HG03439 (cell line): ENCODE measurements around the gene RASA3.
"Not testable (repeated sequence)": the region's sequence is repeated elsewhere in the genome, so short reads cannot be mapped to it uniquely, and the experiment has no call there.

Experiments
- ATAC-seq: cut with Tn5 transposase; IDR thresholded peaks from one replicate; pipeline ENCODE4 v1.9.1; 2021; ENCODE audit warnings: mild to moderate bottlenecking, moderate library complexity; ENCODE audit not compliant: unreplicated experiment

RASA3 gene

GRCh38 chr13:114102521-114103288 is 29.7 kb downstream of the RASA3 start:
- ATAC-seq: no peak

DNA sequence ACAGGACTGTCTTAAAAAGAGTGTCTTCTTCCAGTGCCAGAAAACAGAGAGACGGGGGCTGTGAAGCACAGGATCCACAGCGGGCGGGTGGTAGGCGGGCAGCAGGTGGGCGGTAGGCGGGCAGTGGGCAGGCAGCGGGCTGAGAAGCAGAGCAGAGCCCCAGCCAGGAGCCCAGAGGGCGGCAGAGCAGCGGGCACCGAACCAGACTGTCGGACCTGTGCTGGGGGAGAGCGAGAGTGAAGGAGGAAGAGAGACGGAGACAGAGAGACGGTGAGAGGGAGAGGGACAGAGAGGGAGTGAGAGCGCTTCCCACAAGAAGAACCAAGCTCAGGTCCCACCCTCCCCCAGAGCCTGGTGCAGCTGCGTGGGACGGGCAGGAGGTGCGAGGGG is 30.3 kb downstream of the RASA3 start:
- ATAC-seq: no peak

- ATAC-seq: no peak
These were observed 30.9 kb downstream of the RASA3 start for GRCh38 chr13:114101358-114102130.

DNA sequence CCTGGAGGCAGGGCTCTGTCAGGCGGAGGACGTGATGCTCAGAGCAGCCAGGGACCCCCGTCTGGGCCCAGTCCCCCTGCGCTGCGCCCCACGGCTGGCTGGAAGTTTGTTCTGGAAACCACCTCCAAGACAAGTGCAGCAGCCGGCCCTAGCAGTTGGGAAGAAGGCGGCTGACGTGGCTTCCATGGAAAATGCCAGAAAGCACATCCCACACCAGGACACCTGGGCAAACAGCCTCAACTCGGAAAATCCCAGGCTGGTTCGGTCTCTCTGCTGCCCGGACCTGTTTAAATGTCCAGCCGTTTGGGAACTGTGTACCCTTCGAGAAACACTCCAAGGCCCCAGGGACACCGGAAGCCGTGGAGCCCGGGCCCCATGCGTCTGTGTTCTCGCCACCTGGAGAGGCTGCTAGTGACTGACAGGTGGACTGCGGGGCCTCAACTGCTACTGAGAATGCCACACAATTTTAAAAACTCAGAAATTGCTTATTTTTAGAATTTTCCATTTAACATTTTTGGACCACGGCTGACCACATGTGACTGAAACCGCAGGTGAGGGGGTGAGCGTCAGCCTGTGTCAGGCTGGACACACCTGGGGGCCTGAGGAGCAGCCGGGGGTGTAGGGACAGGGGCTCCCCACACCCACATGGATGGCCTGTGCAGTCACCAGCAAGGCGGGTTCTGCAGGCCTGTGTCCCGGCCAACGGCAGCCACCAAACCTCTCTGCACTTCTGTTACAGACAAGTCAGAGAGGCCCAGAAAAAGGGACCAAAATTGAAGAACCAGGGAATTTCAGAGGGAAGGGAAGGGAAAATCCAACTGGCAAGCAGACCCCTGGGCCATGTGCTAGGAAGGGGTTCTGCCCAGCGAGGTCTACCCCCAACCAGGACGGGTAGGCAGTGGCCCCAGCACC is 31.7 kb downstream of the RASA3 start:
- no peak for ATAC-seq

GRCh38 chr13:114099918-114100445 is 32.4 kb downstream of the RASA3 start:
- ATAC-seq: no peak

- ATAC-seq: no peak
These were observed 33.2 kb downstream of the RASA3 start for GRCh38 chr13:114099191-114099590.

- ATAC-seq: not testable (repeated sequence)
These were observed 33.8 kb downstream of the RASA3 start for GRCh38 chr13:114098689-114099056.

DNA sequence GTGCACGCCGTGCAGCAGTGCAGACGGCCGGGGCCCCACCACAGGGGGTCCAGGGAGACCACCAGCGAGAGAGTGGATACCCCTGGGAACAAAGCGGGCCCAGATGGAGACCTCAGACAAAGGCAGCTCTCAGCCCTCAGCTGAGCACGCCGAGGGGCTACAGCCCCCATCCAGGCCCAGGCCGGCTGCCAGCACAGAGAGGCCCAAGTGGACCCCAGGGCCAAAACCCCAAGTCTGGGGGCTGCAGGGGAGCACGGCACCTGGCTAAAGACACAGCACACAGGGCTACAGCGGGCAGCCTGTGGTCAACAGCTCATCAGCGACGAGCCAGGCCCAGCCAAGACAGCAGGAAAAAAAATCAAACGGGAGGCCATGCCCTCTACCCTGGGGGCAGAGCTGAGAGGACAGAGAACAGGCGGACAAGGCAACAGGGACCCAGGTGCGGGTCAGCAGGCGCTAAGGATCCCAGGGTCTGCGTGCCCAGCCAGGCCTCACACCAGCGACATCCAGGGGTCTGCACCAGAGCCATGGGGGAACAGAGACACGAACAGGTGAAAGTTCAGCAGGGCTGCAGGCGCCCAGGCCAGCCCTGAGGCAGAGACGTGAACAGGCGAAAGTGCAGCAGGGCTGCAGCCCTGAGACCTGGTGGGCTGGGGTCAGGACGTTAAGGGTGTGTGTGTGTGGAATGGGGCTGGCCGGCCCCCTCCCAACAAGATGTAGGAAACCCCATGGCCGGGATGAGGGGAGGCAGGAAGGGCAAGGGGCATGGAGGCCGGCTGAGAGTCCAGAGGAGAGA is 34.3 kb downstream of the RASA3 start:
- ATAC-seq: no peak

- ATAC-seq: no peak
These were observed 35.1 kb downstream of the RASA3 start for GRCh38 chr13:114097212-114097892.

GRCh38 chr13:114096811-114097211 is 35.6 kb downstream of the RASA3 start:
- ATAC-seq: no peak

GRCh38 chr13:114096031-114096485 is 36.4 kb downstream of the RASA3 start:
- ATAC-seq: no peak

GRCh38 chr13:114095486-114095885 is 36.9 kb downstream of the RASA3 start:
- ATAC-seq: no peak

- no peak for ATAC-seq
These were observed 39.3 kb downstream of the RASA3 start for GRCh38 chr13:114093118-114093517.

- ATAC-seq: no peak
These were observed 40.0 kb downstream of the RASA3 start for GRCh38 chr13:114092468-114092867.

GRCh38 chr13:114090476-114090875 is 41.9 kb downstream of the RASA3 start:
- no peak for ATAC-seq

GRCh38 chr13:114089751-114090400 is 42.5 kb downstream of the RASA3 start:
- ATAC-seq: no peak

GRCh38 chr13:114089341-114089740 is 43.1 kb downstream of the RASA3 start:
- no peak for ATAC-seq

- ATAC-seq: no peak
These were observed 43.6 kb downstream of the RASA3 start for GRCh38 chr13:114088863-114089262.

DNA sequence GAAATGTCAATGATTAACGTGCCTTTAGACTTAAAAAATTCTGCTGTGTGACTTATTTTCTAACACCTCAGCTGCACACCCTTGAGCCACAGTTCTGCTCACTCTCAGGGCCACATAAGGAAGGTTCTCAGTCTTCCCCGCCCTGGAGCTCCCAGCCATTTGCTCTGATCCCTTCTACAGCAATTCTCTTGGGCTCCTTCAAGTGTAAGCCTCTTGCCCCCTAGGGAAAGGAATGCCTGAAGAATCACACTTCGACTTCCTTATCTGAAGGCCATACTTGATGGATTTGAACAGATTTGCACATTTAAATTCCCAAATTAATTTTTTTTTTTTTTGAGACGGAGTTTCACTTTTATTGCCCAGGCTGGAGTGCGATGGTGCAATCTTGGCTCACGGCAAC is 44.2 kb downstream of the RASA3 start:
- no peak for ATAC-seq
